ENCODE results near the gene CHST15.

CHST15 gene

DNA sequence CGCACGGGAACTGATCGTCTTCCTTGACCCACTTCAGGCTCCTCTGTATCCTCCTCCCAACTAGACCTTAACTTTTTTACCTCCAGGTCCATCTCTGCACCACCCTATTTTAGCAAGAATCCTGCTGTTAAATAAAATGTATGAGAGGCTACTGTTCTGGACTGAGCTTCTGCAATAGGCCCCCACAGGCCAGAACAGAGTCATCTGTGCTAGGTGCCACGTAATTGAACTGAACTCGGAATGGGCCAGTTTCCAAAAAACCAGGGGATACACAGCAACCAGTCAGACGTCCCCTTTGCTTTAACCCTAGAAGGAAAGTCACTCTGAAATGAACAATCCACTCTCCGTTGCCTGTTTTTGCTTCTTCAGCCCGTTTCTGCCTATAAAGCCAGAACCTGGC, 71.3 kb downstream of the CHST15 start:
- Histone ChIP-seq H3K27me3 (ENCODE audit: insufficient read depth, low read length, poor library complexity) (no peaks in the 10 kb centered on the region), H3K9me3 (ENCODE audit: insufficient read depth, low read length, severe bottlenecking) (no peaks in the 10 kb centered on the region), H2AFZ (ENCODE audit: low read depth, low read length) (no peak overlapping the region), H3K9ac (ENCODE audit: low read depth, low read length) (no peak overlapping the region), H3K79me2 (ENCODE audit: insufficient read depth, low read length) (no peaks in the 10 kb centered on the region), H3K36me3 (ENCODE audit: insufficient read depth, low read length) (no peaks in the 10 kb centered on the region; the same call in 1 of the 2 replicates), H4K20me1 (ENCODE audit: insufficient read depth, low read length) (no peaks in the 10 kb centered on the region), H3K4me2 (ENCODE audit: insufficient read depth, low read length) (no peak overlapping the region), H3K4me3 (ENCODE audit: low read depth in 1 of 2, low read length in 2 of 2) (no peak overlapping the region), H3K27ac (ENCODE audit: low read length) (peak overlapping the region; percentile 48), H3K4me1 (ENCODE audit: insufficient read depth, low read length) (peaks cover 32% of the 10 kb centered on the region)
- DNase-seq, result no peak
- no peak for TF ChIP-seq EZH2 (IDR thresholded peaks at IDR 0.05; ENCODE audit: borderline replicate concordance, low read depth, low read length, severe bottlenecking)
- no peak for ATAC-seq (ENCODE audit: insufficient read depth, low read depth)

DNA sequence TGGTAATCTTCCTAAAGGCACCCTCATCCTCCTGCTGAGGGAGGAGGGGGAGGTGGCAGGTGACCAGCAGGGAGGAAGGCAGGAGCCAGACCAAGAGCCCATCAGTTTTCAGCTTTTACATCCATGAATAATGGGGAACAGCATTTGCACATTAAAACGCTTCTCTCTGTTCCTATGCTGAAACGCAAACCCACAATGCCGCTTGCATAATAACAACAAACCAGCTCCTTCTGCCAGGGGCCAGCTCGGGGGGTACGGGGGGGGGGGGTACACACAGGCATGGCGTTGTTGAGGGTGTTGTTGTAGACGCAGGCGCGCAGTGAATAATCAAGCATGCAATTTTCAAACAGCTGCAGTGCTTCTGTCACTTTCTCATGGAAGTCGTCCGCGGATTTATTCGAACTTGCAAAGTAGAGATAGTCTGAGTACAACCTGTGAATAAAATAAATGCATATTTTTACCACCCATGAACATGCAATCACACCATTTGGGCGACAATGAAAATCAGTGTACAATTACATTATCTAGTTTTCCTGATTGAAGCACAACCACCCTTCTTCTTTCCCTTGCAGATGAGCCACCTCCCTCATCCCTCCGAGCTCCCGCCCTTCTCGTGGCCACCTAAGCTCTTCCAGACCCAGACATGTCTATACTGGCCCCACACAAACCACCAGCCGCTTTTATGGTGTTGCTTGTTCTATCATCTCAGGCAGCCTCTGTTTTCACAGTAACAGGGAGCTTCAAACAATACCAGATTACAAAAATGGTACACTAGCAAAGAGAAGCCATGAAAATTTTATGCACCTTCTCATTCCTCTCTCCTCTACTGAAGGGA, 72.2 kb downstream of the CHST15 start:
- TF ChIP-seq EZH2 (IDR thresholded peaks at IDR 0.05; ENCODE audit: borderline replicate concordance, low read depth, low read length, severe bottlenecking), result no peak
- TF ChIP-seq, protein P1, sequence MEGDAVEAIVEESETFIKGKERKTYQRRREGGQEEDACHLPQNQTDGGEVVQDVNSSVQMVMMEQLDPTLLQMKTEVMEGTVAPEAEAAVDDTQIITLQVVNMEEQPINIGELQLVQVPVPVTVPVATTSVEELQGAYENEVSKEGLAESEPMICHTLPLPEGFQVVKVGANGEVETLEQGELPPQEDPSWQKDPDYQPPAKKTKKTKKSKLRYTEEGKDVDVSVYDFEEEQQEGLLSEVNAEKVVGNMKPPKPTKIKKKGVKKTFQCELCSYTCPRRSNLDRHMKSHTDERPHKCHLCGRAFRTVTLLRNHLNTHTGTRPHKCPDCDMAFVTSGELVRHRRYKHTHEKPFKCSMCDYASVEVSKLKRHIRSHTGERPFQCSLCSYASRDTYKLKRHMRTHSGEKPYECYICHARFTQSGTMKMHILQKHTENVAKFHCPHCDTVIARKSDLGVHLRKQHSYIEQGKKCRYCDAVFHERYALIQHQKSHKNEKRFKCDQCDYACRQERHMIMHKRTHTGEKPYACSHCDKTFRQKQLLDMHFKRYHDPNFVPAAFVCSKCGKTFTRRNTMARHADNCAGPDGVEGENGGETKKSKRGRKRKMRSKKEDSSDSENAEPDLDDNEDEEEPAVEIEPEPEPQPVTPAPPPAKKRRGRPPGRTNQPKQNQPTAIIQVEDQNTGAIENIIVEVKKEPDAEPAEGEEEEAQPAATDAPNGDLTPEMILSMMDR (IDR thresholded peaks at IDR 0.05; ENCODE audit: borderline replicate concordance, extremely low read depth, low read length, poor library complexity, severe bottlenecking), result no peak
- Histone ChIP-seq H3K4me2 (ENCODE audit: insufficient read depth, low read length) (no peak overlapping the region), H3K9ac (ENCODE audit: low read depth, low read length) (no peak overlapping the region), H3K9me3 (ENCODE audit: insufficient read depth, low read length, severe bottlenecking) (no peaks in the 10 kb centered on the region), H3K36me3 (ENCODE audit: insufficient read depth, low read length) (no peaks in the 10 kb centered on the region; the same call in 1 of the 2 replicates), H3K79me2 (ENCODE audit: insufficient read depth, low read length) (no peaks in the 10 kb centered on the region), H3K4me1 (ENCODE audit: insufficient read depth, low read length) (peaks cover 32% of the 10 kb centered on the region), H3K4me3 (ENCODE audit: low read depth in 1 of 2, low read length in 2 of 2) (no peak overlapping the region), H4K20me1 (ENCODE audit: insufficient read depth, low read length) (no peaks in the 10 kb centered on the region), H3K27ac (ENCODE audit: low read length) (no peak overlapping the region; the same call in 1 of the 2 replicates), H3K27me3 (ENCODE audit: insufficient read depth, low read length, poor library complexity) (no peaks in the 10 kb centered on the region), H2AFZ (ENCODE audit: low read depth, low read length) (no peak overlapping the region)
- peak; percentile 73 for ATAC-seq (ENCODE audit: insufficient read depth, low read depth)
- DNase-seq, result peak; percentile 58

DNA sequence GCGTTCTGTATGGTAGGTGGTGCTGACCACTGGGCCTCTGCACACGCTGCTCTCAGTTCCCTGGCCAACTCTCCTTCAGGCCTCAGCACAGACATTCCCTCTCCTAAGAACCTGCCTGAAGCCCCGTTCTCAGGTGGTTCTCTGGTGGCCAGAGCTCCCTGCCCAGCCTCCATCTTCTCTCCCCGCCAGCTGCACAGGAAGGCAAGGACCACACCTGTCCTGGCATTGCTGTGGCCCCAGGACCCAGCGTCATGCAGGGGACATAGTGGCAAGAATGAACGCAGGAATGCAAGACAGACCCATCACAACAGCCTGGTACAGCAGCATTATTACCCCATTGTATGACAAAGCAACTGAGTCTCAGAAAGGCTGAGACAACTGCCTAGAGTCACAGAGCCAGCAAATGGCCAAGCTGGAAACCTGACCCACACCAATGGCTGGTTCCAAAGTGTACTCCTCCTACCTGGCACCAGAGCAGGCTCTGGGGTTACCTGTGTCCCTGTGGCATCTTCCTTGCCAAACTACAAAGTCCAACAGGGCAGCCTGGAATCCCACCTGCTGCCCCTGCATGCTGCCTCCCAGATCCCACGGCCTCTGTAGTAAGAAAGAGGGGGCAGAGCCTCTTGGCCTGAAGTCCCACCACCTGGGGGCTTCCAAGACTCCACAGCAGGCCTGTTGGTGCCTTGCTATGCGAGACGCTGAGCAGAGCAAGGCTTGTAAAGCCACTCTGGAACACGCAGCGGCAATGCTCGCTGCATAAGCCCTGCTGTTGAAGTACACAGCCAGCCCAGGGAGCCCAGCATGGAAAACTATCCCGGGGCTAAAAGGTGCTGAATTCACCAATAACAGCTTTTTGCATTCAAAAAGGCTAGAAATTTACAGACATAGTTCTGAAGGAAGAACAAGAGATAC, 73.3 kb downstream of the CHST15 start:
- H3K36me3 ChIP-seq (ENCODE audit: insufficient read depth, low read length), result no peaks in the 10 kb centered on the region; the same call in 1 of the 2 replicates
- peaks cover 26% of the 10 kb centered on the region for H3K4me1 ChIP-seq (ENCODE audit: insufficient read depth, low read length)
- H3K9ac ChIP-seq (ENCODE audit: low read depth, low read length), result no peak overlapping the region
- H3K27ac ChIP-seq (ENCODE audit: low read length), result peak overlapping the region; percentile 13; the same call in 1 of the 2 replicates
- DNase-seq (no peak), ATAC-seq (ENCODE audit: insufficient read depth, low read depth) (no peak)
- no peaks in the 10 kb centered on the region for H3K79me2 ChIP-seq (ENCODE audit: insufficient read depth, low read length)
- no peaks in the 10 kb centered on the region for H4K20me1 ChIP-seq (ENCODE audit: insufficient read depth, low read length)
- H2AFZ ChIP-seq (ENCODE audit: low read depth, low read length), result no peak overlapping the region
- H3K4me3 ChIP-seq (ENCODE audit: low read depth in 1 of 2, low read length in 2 of 2), result no peak overlapping the region
- no peaks in the 10 kb centered on the region for H3K27me3 ChIP-seq (ENCODE audit: insufficient read depth, low read length, poor library complexity)
- H3K9me3 ChIP-seq (ENCODE audit: insufficient read depth, low read length, severe bottlenecking), result no peaks in the 10 kb centered on the region
- H3K4me2 ChIP-seq (ENCODE audit: insufficient read depth, low read length), result no peak overlapping the region
- no peak for TF ChIP-seq EZH2 (IDR thresholded peaks at IDR 0.05; ENCODE audit: borderline replicate concordance, low read depth, low read length, severe bottlenecking)
- TF ChIP-seq, protein P1 (IDR thresholded peaks at IDR 0.05; ENCODE audit: borderline replicate concordance, extremely low read depth, low read length, poor library complexity, severe bottlenecking), result no peak
